Stomach (tissue), 4 donors: ENCODE results near the gene UTRN.

Experiments used
- EP300 ChIP-seq: sonication (generic); formaldehyde crosslinking; IDR thresholded peaks from one replicate; pipeline ENCODE4 v1.6.1; 2017; ENCODE audit warnings: antibody characterized with exemption
- POLR2AphosphoS5 ChIP-seq, 3 donors: sonication (generic); formaldehyde crosslinking; IDR thresholded peaks; one replicate each; pipeline ENCODE4 v1.6.1; 2016; ENCODE audit warnings: antibody characterized with exemption in 3 of 3

DNA sequence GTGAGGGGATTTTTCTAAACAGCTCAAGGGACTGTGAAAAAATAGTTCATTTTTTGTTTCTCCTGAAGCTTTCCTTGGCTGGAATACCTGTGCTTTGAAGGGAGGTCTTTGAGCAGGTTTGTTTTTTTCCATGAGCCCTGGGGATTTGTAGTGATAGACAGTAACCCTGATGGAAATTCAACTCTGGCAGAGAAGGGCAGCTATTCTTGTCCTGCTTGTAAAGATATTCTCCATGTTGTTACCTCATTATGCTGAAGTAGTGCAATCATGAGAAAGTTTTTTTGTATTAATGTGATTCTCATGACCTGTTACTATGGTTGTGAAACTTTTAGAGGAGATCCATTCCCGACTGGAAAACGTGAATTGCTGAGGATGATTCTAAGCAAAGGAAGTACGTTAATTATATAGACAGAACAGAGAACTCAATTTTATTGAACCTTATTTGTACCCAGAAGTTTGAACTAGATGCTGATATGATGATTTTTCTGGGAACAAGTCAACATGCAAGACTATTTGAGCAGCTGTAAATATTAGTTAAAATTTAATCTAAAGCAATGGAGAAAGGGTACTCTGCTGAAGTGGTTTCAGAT lies 12.5 kb downstream of the UTRN start:
- no peak for TF ChIP-seq EP300
- TF ChIP-seq POLR2AphosphoS5 (IDR thresholded peaks at IDR 0.05), result no peak
